Kidney (tissue), 14 donors: ENCODE measurements around the gene VRTN. TPM values are rescaled to one million over a fixed set of nuclear protein-coding genes. Genes with fewer than 3 reads are reported as not detected.

Experiments
- DNase-seq, 5 donors: peaks; one replicate each; pipeline ENCODE4 v3.0.0-alpha.2; 2013 to 2020
- FAIRE-seq: peaks from 2 replicates; lab custom pipeline; 2012; peaks lifted over from hg19 to GRCh38; lab: Jason Lieb, UNC
- H3K27ac ChIP-seq, 2 donors: one replicate each; pipeline ENCODE4 v1.7.0; 2013; ENCODE audit warnings: low read depth in 2 of 2, low read length in 2 of 2, inconsistent platforms in 1 of 2
- H3K27me3 ChIP-seq: one replicate; pipeline ENCODE4 v1.7.1; 2013; ENCODE audit warnings: low read length, inconsistent platforms; ENCODE audit not compliant: control insufficient read depth, insufficient read depth
- H3K36me3 ChIP-seq, 3 donors: one replicate each; pipeline versions ENCODE4 v1.7.0 to v1.7.1; 2013; ENCODE audit warnings: low read length in 3 of 3, control low read depth in 1 of 3, inconsistent platforms in 1 of 3; ENCODE audit not compliant: insufficient read depth in 3 of 3, control insufficient read depth in 2 of 3
- H3K4me1 ChIP-seq, 3 donors: one replicate each; pipeline versions ENCODE4 v1.7.0 to v1.7.1; 2013; ENCODE audit warnings: low read length in 3 of 3, inconsistent platforms in 1 of 3, low read depth in 1 of 3; ENCODE audit not compliant: control insufficient read depth in 2 of 3, insufficient read depth in 2 of 3
- H3K4me3 ChIP-seq, 3 donors: one replicate each; pipeline versions ENCODE4 v1.7.0 to v1.8.1; 2013; ENCODE audit warnings: low read length in 3 of 3, control low read depth in 1 of 3, inconsistent platforms in 1 of 3
- H3K9ac ChIP-seq, 3 donors: one replicate each; pipeline versions ENCODE4 v1.7.0 to v1.7.1; 2013; ENCODE audit warnings: low read length in 3 of 3, control low read depth in 1 of 3, inconsistent platforms in 1 of 3
- H3K9me3 ChIP-seq, 3 donors: one replicate each; pipeline versions ENCODE4 v1.7.0 to v1.7.1; 2013; ENCODE audit warnings: low read length in 3 of 3, control low read depth in 1 of 3, inconsistent platforms in 1 of 3; ENCODE audit not compliant: control insufficient read depth in 2 of 3, insufficient read depth in 1 of 3
- intact Hi-C: fragments of 100-400 bp; cut with DNase I; formaldehyde crosslinking; loops from one replicate; pipeline ENCODE4 v1.11.1; 2022
- polyA plus RNA-seq: library from polyadenylated mRNA; stranded (reverse); fragments of 350-450 nt; fragmentation: Illumina TruSeq; extraction: RNeasy Lipid Tissue Mini Kit (QIAGEN cat#74804); gene quantifications from one replicate; pipeline ENCODE4 v1.2.3, GENCODE V29; 2014; ENCODE audit warnings: low read depth, low replicate concordance; ENCODE audit not compliant: insufficient read depth
- total RNA-seq: library from RNA; stranded (reverse); fragmentation: NEBNext Ultra II Directional; extraction: Animal tissue kit (Norgen Biotek cat#: 25700); gene quantifications from one replicate; pipeline ENCODE4 v1.2.1, GENCODE V29; 2021
- TF ChIP-seq, protein P1 (sequence below): IDR thresholded peaks from 3 replicates; pipeline ENCODE4 v1.5.1; 2012; ENCODE audit warnings: mild to moderate bottlenecking, moderate library complexity, borderline replicate concordance; ENCODE audit not compliant: insufficient read depth; ENCODE audit errors: extremely low read depth
- donor health status: control.
- donor health status: control.
- donor health status: control.
- donor health status: control.
- donor health status: control.
- donor health status: DM: yes; HTN: yes; CAD: no.
- donor health status: Normal renal cell carcinoma (clear cell type).

The VRTN gene
- total and polyA plus RNA-seq, 2 donors from 2014 or later = not detected

DNA sequence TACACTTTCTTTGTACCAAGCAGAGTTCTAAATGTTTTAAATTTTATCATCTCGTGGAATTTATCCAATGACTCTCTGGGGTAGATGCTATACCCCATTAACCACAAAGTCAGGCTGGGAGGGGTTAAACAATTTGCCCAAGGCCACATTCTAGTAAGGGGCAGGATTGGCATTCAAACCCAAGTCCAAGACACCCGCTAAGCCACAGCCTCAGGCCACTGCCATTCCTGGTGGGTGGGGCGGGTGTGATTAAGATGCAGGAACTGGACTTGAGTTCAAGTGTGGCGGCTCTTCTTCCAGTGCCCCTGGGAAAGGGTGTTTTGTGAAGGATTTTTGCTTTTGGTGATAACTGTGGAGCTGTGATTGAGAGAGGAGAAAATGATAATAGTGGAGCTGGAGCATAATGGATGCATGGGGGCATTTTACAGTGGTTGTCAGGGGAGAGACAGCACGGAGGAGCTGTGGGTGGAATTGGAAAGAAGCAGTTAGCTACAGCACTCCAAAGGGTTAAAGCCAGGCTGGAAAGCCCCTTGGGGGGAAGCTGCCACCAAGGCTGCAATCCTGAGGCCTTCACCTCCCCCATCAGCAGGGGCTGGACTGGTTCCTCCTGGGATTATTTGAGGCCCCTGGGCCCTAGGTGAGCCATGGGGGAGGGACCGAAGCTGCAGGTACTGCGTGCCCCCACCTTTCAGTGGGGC is 1.0 kb upstream of the VRTN start:
- TF ChIP-seq, protein P1, sequence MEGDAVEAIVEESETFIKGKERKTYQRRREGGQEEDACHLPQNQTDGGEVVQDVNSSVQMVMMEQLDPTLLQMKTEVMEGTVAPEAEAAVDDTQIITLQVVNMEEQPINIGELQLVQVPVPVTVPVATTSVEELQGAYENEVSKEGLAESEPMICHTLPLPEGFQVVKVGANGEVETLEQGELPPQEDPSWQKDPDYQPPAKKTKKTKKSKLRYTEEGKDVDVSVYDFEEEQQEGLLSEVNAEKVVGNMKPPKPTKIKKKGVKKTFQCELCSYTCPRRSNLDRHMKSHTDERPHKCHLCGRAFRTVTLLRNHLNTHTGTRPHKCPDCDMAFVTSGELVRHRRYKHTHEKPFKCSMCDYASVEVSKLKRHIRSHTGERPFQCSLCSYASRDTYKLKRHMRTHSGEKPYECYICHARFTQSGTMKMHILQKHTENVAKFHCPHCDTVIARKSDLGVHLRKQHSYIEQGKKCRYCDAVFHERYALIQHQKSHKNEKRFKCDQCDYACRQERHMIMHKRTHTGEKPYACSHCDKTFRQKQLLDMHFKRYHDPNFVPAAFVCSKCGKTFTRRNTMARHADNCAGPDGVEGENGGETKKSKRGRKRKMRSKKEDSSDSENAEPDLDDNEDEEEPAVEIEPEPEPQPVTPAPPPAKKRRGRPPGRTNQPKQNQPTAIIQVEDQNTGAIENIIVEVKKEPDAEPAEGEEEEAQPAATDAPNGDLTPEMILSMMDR = no peak
- no peak overlapping the region for H3K27ac ChIP-seq
- DNase-seq (no peak), FAIRE-seq (no peak)
- no peak overlapping the region for H3K4me3 ChIP-seq
- H3K4me1 ChIP-seq = no peaks in the 10 kb centered on the region
- no peaks in the 10 kb centered on the region for H3K27me3 ChIP-seq
- no peaks in the 10 kb centered on the region for H3K36me3 ChIP-seq
- no peaks in the 10 kb centered on the region for H3K9me3 ChIP-seq
- H3K9ac ChIP-seq = no peak overlapping the region
- intact Hi-C loops = no loop called here

GRCh38 chr14:74347795-74348100 is 523 bp upstream of the VRTN start:
- Histone ChIP-seq H3K9me3 (no peaks in the 10 kb centered on the region), H3K9ac (no peak overlapping the region), H3K27me3 (no peaks in the 10 kb centered on the region), H3K27ac (no peak overlapping the region), H3K4me3 (no peak overlapping the region), H3K4me1 (no peaks in the 10 kb centered on the region), H3K36me3 (no peaks in the 10 kb centered on the region)
- no peak for FAIRE-seq
- intact Hi-C loops = no loop called here
- no peak for DNase-seq
- TF ChIP-seq, protein P1 = no peak

DNA sequence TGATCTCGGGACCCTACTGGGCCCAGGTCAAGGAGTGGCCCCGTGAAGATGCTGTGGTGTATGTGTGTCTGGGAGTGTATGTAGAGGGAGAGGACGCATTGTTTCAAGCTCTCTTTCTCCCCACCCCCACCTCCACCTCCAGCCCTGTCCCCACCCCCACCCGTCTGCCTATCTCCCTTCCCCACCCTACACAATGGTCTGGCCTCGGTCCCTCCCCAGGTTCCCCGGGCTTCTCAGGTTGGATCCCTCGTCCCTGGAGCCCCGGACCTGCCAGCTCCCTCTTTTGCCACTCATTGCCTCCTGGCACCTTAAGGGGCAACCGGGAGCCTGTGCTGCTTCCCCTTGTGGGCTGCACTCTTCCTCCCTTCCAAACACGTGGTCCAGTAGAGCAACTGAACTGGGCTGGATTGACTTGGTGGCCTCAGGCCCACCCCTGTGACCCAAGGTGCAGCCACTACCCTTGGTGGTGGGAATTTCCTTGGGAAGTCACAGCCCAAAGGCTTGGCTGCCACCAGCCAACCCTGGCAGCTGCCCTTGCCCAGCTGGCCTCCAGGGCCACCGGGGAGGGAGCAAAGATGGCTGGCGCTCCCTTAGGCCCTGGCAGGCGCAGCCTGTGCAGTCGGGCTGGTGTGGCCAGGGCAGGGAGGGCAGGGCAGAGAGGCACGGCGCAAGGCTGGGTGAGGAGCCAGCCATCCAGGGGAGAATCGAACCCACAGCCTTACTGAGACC is 628 bp downstream of the VRTN start:
- TF ChIP-seq, protein P1 = no peak
- FAIRE-seq (no peak), DNase-seq (no peak)
- no peak overlapping the region for H3K27ac ChIP-seq
- H3K4me3 ChIP-seq = no peak overlapping the region
- H3K9me3 ChIP-seq = no peaks in the 10 kb centered on the region
- no peaks in the 10 kb centered on the region for H3K4me1 ChIP-seq
- intact Hi-C loops = no loop called here
- H3K36me3 ChIP-seq = no peaks in the 10 kb centered on the region
- H3K27me3 ChIP-seq = no peaks in the 10 kb centered on the region
- H3K9ac ChIP-seq = no peak overlapping the region
